HG02623 (cell line): Measurements from ENCODE around the gene PHKB.

ENCODE experiments used
- ATAC-seq: cut with Tn5 transposase; IDR thresholded peaks from one replicate; pipeline ENCODE4 v1.9.1; 2021; ENCODE audit warnings: moderate library complexity; ENCODE audit not compliant: unreplicated experiment

Gene PHKB

GRCh38 chr16:47612711-47613110, 151.6 kb downstream of the PHKB start:
- ATAC-seq: no peak

GRCh38 chr16:47613251-47613650, 152.1 kb downstream of the PHKB start:
- no peak for ATAC-seq

- ATAC-seq: no peak
Observed at GRCh38 chr16:47617732-47618131, 156.6 kb downstream of the PHKB start.

GRCh38 chr16:47622451-47623176, 161.5 kb downstream of the PHKB start:
- ATAC-seq: no peak

GRCh38 chr16:47624563-47624962, 163.4 kb downstream of the PHKB start:
- ATAC-seq: no peak

GRCh38 chr16:47625115-47625567, 164.0 kb downstream of the PHKB start:
- no peak for ATAC-seq

- ATAC-seq: no peak
Observed at GRCh38 chr16:47626246-47626645, 165.1 kb downstream of the PHKB start.

GRCh38 chr16:47627085-47627639, 166.0 kb downstream of the PHKB start:
- no peak for ATAC-seq

GRCh38 chr16:47627721-47628120, 166.6 kb downstream of the PHKB start:
- no peak for ATAC-seq

- no peak for ATAC-seq
Observed at GRCh38 chr16:47631131-47631530, 170.0 kb downstream of the PHKB start.

- ATAC-seq: no peak
Observed at GRCh38 chr16:47634126-47634525, 173.0 kb downstream of the PHKB start.

GRCh38 chr16:47634727-47635126, 173.6 kb downstream of the PHKB start:
- ATAC-seq: no peak

- no peak for ATAC-seq
Observed at GRCh38 chr16:47636501-47637099, 175.5 kb downstream of the PHKB start.

GRCh38 chr16:47638175-47638574, 177.0 kb downstream of the PHKB start:
- no peak for ATAC-seq

GRCh38 chr16:47640661-47641060, 179.5 kb downstream of the PHKB start:
- ATAC-seq: no peak

- no peak for ATAC-seq
Observed at GRCh38 chr16:47643323-47644000, 182.3 kb downstream of the PHKB start.

- ATAC-seq: no peak
Observed at GRCh38 chr16:47644166-47644565, 183.0 kb downstream of the PHKB start.

- no peak for ATAC-seq
Observed at GRCh38 chr16:47644661-47645060, 183.5 kb downstream of the PHKB start.

GRCh38 chr16:47646914-47647313, 185.8 kb downstream of the PHKB start:
- no peak for ATAC-seq

- ATAC-seq: no peak
Observed at GRCh38 chr16:47657032-47657431, 195.9 kb downstream of the PHKB start.

GRCh38 chr16:47657977-47658376, 196.8 kb downstream of the PHKB start:
- no peak for ATAC-seq

- no peak for ATAC-seq
Observed at GRCh38 chr16:47660540-47660939, 199.4 kb downstream of the PHKB start.
